Fibroblast of upper back skin (primary cell): ENCODE measurements around the gene BOD1.
A peak's percentile ranks its signal among the peaks of the same experiment; 100 is the strongest.

Source experiments
- DNase-seq: peaks from one replicate; pipeline ENCODE4 v3.0.0-alpha.2; 2013

BOD1 gene

DNA sequence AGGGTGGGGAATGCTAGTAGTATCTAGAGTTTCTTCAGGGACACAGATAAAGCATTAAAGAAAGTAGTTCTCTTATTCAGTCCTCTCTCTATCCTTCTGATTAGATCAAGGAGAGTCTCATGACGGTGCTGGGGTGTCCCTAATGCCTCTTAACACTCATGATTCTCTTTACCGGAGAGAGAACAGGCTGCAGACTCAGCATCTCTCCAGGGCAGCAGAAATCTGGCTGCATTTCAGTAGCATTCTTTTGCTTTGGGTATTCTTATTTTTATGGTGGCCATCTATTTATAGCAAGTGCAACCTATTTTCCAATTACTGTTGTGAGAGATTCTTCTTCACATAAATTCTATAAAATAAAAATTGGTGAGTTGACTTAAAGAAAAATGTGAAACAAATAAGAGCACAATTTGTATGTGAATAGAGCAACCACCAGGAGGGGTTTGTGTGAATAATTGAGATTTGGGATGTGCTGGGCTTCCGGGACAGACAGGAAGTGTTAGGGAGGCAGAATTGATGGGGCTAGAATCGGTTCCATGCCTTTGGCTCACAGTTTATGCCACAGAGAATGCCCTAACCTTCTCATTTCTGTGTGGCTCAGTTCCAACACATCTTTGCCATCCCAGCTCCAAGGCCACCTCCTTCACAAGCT is 23.8 kb upstream of the BOD1 start:
- no peak for DNase-seq

GRCh38 chr5:173638126-173639040 is 21.9 kb upstream of the BOD1 start:
- DNase-seq: no peak

- DNase-seq: no peak
These were observed 20.9 kb upstream of the BOD1 start for GRCh38 chr5:173637340-173637739.

DNA sequence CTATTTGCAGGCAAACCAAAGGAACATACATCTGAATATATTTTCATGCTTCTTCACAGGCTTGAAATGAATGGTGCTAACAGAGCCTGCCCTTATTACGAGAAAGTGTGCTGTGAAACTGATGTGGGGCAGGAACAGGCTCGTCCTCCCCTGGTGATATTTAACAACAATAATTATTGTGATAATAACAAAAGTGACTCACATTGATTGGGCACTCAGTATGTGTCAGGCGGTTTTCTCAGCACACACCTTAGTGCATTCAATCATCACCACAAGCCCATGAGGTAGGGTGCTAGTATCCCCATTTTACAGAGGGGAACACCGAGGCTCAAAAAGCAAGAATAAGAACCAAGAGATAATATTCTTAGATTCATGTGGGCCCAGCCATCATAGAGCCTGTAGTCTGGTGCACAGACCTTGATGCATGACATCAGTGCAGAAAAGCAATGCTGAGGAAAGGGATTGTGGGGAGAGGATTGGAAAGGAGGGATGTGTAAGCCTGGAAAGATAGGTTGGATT is 18.1 kb upstream of the BOD1 start:
- no peak for DNase-seq

- no peak for DNase-seq
These were observed 16.9 kb upstream of the BOD1 start for GRCh38 chr5:173633304-173633703.

DNA sequence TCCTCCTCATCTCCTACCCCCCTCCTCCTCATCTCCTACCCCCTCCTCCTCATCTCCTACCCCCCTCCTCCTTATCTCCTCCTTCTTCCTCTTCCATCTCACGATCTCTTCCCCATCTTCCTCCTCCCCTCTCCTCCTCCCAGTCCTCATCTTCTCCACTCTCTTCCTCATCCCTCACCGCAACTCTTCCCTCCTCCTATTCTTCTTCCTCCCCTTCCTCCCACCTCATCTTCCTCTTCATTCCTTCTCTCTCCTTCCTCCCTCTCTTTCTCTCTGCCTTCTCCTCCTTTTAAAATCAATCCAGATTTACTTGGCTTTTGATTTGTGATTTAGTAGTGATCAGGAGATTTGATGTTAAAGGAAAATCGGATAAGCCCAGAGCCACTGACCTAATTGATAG is 15.0 kb upstream of the BOD1 start:
- no peak for DNase-seq

DNA sequence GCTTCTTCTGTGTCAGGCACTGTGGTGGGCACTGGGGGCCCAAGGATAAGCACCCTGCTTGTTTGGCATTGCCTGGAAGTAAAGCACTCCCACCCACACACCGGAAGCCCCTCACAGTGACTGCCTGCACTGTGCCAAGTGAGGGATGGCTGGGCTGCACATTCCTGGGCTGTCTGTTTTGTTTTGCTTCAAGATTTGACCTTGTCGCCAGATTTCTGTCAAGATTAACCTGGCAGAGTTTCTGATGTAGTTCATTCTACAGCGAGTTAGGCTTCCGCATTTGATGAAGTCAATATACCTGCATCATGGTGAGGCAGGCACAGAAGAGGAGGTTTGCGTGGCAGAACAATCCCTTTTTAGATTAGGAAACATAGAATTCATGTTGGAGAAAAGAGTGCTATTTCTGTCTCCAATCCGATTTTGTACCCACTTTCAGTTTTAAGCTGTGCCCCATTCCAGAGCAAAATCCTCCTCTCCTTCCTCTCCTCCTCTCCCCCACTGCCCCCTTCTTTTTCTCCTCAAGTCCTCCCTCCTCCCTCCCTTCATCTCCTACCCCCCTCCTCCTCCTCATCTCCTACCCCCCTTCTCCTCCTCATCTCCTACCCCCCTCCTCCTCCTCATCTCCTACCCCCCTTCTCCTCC is 14.4 kb upstream of the BOD1 start:
- DNase-seq: no peak

GRCh38 chr5:173629628-173630027 is 13.2 kb upstream of the BOD1 start:
- DNase-seq: no peak

- no peak for DNase-seq
These were observed 12.1 kb upstream of the BOD1 start for GRCh38 chr5:173628501-173628900.

DNA sequence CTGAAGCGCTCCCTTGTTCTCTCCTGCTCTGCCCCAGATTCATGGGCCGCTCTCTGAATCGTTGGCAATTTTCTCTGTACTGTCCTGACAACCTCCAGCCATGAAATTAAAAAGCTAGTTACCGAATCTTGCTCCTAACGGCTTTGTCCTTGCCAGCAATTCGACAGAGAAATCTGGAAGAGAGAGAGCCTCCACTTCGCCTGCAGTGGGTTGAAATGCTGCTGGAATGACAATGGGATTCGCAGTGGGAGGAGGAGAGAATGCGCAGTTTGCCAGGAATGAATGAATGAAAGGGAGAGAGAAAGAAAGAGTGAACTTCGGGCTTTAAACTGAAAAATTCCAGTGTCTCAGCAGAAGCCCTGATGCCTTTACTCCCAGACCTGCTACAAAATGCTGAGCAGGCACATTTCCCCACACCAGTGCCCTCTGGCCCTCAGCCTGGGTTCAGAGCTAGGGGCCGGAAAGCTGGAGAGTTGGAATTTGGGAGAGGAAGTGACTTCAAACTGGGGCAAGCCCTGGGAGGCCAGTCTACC is 11.5 kb upstream of the BOD1 start:
- DNase-seq: no peak

- DNase-seq: no peak
These were observed 10.8 kb upstream of the BOD1 start for GRCh38 chr5:173627271-173627670.

- no peak for DNase-seq
These were observed 10.0 kb upstream of the BOD1 start for GRCh38 chr5:173626505-173626820.

DNA sequence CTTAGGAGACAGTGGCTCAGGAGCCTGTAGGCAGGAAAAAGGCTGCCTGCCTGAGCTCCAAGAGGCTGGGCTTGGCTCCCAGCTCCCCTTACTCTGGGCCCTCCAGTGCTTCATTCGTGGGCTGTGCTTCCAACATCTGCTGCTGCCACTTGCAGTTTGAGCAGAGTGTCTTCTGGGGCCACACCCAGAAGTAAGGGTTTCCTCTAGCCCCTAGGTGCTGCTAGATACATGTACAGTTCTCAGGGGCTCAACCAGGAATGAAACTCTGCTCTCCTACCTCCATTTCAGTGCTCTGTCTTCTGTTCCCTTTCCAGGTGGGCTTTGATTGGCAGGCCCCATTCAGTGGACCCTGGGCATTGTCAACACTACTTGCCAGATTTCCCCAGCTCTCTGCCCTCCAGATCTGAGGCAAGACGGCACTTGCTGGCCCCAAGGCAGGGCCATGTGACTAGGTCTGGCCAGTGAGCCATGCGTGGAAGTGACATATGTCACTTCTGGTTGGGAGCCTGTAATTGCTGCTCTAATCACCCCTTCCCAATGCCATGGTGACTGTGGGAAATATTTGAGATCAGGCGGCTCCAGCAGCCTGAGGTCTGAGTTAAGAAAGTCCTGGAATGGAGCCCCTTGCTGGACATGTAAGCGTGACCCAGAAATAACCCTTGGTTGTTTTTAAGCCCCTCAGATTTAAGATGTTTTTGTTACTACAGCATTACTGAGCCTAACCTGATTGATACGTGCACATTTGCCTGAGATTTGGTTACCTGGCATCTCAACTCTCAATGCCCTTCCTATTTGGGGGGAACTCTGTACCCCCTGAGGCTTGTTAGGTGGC is 9.4 kb upstream of the BOD1 start:
- DNase-seq: no peak

DNA sequence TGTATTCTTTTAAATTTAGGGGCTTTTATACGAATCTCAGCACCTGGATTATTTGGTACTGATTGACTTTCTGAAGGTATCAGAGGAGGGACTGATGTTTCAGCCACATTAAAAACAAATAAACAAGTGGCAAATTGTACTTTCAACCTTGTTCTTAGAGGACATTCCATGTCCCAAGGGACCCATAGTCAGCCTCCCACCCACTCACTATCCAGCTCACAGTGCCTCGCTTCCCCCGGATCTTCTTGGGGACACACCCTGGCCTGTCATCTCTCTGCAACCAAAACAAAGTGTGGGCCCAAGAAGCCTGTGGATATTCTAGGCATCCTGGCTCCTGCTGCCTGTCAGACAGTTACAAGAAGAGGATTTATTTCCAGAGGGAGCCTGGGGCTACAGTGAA is 8.8 kb upstream of the BOD1 start:
- DNase-seq: no peak

- no peak for DNase-seq
These were observed 7.8 kb upstream of the BOD1 start for GRCh38 chr5:173624282-173624681.

DNA sequence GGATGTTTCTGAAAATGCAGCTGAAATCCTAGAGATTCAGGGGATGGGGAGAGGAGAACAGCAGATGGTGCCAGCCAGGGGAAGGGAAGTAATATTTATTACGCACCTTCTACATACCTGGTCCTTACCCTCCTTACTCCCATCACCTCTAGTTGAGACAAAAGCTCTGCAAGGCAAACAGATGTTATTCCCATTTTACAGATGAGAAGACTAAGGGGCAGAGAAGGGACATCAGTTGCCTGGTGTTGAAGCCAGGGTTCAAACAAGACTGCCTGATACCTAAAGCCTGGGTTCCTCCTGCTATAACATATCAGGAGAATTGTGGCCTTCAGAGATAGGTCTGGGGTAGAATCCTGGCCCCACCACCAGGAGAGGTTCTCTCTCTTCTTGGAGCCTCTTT is 7.3 kb upstream of the BOD1 start:
- no peak for DNase-seq

DNA sequence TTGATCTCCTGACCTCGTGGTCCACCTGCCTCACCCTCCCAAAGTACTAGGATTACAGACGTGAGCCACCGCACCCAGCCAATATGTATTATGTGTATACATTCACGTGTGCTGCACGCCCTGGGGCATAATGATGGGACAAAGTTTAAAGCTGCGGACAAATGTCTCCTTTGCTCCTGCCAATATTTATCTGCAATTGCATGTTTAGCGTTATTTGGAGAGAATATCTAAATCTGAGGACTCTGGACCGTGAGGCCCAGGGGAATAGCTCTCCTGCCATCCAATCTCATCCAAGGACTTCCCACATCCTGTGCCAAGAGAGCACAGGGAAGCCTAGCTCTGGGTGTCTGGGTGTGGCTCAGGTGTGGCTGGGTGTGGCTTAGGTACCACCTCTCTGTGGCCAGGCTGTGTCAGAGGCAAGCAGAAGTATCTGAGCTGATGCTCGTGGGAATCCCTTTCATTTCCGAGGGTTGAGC is 6.9 kb upstream of the BOD1 start:
- no peak for DNase-seq

- no peak for DNase-seq
These were observed 6.0 kb upstream of the BOD1 start for GRCh38 chr5:173622183-173623047.

DNA sequence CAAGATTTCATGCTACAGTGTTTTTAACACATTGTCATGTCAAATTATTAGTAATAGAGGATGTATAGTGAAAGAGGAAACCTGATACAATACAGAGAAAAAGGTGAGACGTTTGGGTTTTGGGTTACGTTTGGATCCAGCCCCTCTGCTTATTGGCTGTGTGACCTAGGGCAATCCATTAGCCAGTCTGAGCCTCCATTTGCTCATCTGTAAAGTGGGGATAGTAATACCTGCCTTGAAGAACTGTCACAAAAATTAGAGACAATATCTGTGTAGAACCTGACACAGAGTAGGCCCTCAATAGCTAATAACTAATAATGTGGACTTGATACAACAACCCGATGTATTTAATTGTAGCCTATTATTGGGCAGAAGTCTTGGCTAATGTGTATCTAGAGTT is 4.3 kb upstream of the BOD1 start:
- DNase-seq: no peak

GRCh38 chr5:173618927-173619519 is 2.6 kb upstream of the BOD1 start:
- DNase-seq: peak; percentile 55
